GM10847 (cell line): ENCODE measurements around the gene SERPINB6.

Experiments
- POLR2A ChIP-seq: IDR thresholded peaks from 2 replicates; pipeline ENCODE4 v1.6.1; 2011; ENCODE audit not compliant: insufficient read length; ENCODE audit errors: extremely low read depth

Gene SERPINB6

GRCh38 chr6:2909718-2910117, 61.6 kb downstream of the SERPINB6 start:
- no peak for TF ChIP-seq POLR2A

- TF ChIP-seq POLR2A, result peak; percentile 23
These were observed 69.5 kb downstream of the SERPINB6 start for GRCh38 chr6:2901645-2902502.

- TF ChIP-seq POLR2A, result peak; percentile 13
These were observed 70.3 kb downstream of the SERPINB6 start for GRCh38 chr6:2900821-2901644.

- TF ChIP-seq POLR2A, result no peak
These were observed 71.1 kb downstream of the SERPINB6 start for GRCh38 chr6:2900221-2900807.

GRCh38 chr6:2899596-2899995, 71.8 kb downstream of the SERPINB6 start:
- TF ChIP-seq POLR2A, result no peak
